Sigmoid colon (tissue), 4 donors: ENCODE results near the gene SLC4A9.

Experiments used
- EP300 ChIP-seq, 4 donors: sonication (generic); formaldehyde crosslinking; IDR thresholded peaks; one replicate each; pipeline ENCODE4 v1.6.1; 2017; ENCODE audit warnings: antibody characterized with exemption in 4 of 4
- POLR2A ChIP-seq, 2 donors: fragments of 450-650 bp; IDR thresholded peaks; one replicate each; pipeline ENCODE4 v1.6.1; 2016; ENCODE audit warnings: antibody characterized with exemption in 2 of 2, mild to moderate bottlenecking in 2 of 2, moderate library complexity in 2 of 2
- POLR2AphosphoS5 ChIP-seq, 4 donors: sonication (generic); formaldehyde crosslinking; IDR thresholded peaks; one replicate each; pipeline ENCODE4 v1.6.1; 2017; ENCODE audit warnings: antibody characterized with exemption in 4 of 4
- TF ChIP-seq, protein P1 (sequence below), 4 experiments: fragments of 450-650 bp in 3 of 4; fragments of 200-600 bp in 1 of 4; IDR thresholded peaks; one replicate each; pipeline ENCODE4 v1.5.1; 2016 to 2019; ENCODE audit warnings: antibody characterized with exemption in 4 of 4, mild to moderate bottlenecking in 3 of 4, moderate library complexity in 2 of 4

DNA sequence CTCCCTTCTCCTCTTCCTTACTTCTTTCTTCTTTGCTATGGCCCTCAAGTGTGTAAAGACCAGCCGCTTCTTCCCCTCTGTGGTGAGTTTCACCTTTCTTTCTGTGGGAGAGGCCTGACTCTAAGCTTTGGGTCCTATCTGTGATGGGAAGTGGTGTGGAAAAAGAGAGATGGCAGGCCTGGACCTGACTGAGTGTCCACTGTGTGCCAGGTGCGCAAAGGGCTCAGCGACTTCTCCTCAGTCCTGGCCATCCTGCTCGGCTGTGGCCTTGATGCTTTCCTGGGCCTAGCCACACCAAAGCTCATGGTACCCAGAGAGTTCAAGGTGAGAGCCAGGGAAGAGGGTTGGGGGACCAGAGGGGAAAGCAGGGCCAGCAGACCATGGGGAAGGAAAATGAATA lies 5.9 kb downstream of the SLC4A9 start:
- TF ChIP-seq, protein P1, sequence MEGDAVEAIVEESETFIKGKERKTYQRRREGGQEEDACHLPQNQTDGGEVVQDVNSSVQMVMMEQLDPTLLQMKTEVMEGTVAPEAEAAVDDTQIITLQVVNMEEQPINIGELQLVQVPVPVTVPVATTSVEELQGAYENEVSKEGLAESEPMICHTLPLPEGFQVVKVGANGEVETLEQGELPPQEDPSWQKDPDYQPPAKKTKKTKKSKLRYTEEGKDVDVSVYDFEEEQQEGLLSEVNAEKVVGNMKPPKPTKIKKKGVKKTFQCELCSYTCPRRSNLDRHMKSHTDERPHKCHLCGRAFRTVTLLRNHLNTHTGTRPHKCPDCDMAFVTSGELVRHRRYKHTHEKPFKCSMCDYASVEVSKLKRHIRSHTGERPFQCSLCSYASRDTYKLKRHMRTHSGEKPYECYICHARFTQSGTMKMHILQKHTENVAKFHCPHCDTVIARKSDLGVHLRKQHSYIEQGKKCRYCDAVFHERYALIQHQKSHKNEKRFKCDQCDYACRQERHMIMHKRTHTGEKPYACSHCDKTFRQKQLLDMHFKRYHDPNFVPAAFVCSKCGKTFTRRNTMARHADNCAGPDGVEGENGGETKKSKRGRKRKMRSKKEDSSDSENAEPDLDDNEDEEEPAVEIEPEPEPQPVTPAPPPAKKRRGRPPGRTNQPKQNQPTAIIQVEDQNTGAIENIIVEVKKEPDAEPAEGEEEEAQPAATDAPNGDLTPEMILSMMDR (IDR thresholded peaks at IDR 0.05) = no peak
- TF ChIP-seq POLR2A (IDR thresholded peaks at IDR 0.05) (no peak), EP300 (IDR thresholded peaks at IDR 0.05) (no peak), POLR2AphosphoS5 (IDR thresholded peaks at IDR 0.05) (no peak)
